HL-60 (cell line): ENCODE results near the gene THNSL1.

Source experiments
- CTCF ChIP-seq: IDR thresholded peaks from one replicate; pipeline ENCODE4 v1.5.1; 2011; ENCODE audit warnings: low read length, control low read depth, inconsistent platforms; ENCODE audit not compliant: insufficient read depth
- POLR2AphosphoS5 ChIP-seq: IDR thresholded peaks from 2 replicates; pipeline ENCODE4 v1.6.1; 2012; ENCODE audit warnings: low read depth
- SPI1 ChIP-seq: IDR thresholded peaks from 2 replicates; pipeline ENCODE4 v1.6.1; 2012; ENCODE audit warnings: low read depth, mild to moderate bottlenecking, borderline replicate concordance

- TF ChIP-seq SPI1 = no peak
- no peak for TF ChIP-seq CTCF
- no peak for TF ChIP-seq POLR2AphosphoS5
Observed at GRCh38 chr10:25046641-25047040, 30.2 kb downstream of the THNSL1 start.
